ENCODE results near the gene OR10K2.
A peak's percentile ranks its signal among the peaks of the same experiment; 100 is the strongest.
"Not testable (repeated sequence)": the region's sequence is repeated elsewhere in the genome, so short reads cannot be mapped to it uniquely, and the experiment has no call there.

Gene OR10K2, protein sequence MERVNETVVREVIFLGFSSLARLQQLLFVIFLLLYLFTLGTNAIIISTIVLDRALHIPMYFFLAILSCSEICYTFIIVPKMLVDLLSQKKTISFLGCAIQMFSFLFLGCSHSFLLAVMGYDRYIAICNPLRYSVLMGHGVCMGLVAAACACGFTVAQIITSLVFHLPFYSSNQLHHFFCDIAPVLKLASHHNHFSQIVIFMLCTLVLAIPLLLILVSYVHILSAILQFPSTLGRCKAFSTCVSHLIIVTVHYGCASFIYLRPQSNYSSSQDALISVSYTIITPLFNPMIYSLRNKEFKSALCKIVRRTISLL

DNA sequence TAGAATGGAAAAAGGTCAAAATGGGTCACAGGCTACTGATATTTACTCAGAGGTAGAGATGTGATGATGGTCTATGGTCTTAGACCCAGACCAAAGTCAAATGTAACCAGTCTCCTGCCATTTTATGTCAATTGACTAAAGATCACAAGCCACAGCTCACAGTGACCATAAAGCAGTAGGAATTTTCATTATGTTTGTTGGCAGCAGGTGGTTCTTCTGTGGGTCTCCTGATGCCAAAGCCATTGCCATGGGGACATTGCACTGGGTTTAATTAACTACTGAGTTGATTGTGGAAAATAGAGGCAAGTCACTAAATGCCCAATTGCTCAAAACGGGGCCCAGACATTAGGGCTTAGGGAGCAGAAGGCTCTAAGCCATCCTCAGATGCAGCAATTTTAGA, at the start of gene OR10K2:
Gene OR10K2 (minus strand): TSS at position 101 of the 400 bp plus-strand sequence. CDS start 5,371 bp downstream, outside the sequence.
- DNase-seq: no peak

DNA sequence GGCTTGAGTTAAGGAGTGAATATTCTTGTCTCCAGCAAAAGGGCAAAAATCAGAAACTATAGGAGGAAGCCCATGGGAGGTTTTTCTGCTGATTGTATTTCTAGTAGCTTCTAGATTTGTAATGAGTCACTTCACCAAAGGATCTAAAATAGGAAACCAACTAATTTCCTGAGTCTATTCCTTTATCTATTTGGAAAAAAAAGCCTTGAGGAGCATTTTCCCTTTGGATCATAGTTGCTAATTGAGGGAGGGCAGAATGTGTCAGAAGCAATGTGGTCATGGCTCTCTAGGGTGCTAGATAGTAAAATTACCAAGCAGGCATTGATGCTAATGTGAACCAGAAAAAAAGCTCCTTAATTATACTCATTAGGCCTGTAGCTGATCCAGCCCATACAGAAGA, 45.9 kb upstream of the OR10K2 start, which contains the start of gene OR10R2:
Gene OR10R2 (plus strand): TSS at position 301 of the 400 bp plus-strand sequence. CDS start 106 bp downstream, outside the sequence.
- DNase-seq: no peak

DNA sequence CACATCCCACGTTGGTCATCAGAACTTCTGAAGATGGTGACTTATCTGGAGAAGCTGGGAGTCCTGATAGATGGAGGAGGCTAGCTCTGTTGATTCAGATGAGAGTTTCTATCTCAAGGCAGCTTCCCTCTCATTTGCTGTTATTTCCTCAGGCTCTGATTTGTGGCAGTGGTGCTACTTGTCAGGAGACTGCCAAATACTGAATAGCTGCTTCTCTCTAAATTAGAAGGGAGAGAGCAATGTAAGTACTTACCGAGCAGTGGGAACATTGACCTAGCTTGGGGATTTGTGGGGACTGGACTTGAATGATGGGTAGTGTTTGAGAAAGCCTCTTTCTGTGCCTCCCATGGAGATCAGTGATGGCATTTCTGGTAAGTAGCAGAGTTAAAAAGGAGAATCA, 35.5 kb upstream of the OR10K2 start, which contains the start of gene OR10K1:
Gene OR10K1 (plus strand): TSS at position 301 of the 400 bp plus-strand sequence. CDS start 3,728 bp downstream, outside the sequence.
- no peak for DNase-seq

DNA sequence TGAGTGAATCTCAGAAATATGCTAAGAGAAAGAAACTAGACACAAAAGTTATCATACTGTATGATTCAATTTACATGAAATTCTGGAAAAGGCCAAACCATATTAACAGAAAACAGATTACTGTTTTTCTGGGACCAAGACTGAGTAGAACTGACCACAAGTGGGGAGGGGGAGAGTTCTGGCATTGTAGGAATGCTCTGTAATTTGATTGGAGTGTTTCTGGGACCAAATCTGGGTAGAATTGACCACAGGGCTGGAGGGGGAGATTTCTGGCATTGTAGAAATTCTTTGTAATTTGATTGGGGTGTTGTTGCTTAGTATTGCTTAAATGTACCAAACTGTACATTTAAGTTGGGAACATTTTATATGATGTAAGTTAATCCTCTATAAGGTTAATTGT, 32.2 kb upstream of the OR10K2 start:
- no peak for DNase-seq

DNA sequence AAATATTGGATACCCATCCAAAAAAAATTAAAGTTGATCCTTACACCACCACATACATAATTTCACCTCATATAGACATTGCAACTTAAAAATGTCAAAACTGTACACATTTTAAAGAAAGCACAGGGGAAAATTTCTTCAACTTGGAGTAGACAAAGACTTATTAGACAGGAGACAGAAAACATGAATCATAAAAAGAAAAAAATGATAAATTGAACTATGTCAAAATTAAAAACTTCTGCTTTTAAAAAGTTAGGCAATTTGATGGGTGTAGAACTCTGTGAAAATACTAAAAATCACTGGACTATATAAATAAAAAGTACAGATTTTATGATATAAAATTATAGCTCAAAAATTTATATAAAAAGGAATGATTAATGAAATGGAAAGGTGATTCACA, 31.2 kb upstream of the OR10K2 start:
- DNase-seq: no peak

DNA sequence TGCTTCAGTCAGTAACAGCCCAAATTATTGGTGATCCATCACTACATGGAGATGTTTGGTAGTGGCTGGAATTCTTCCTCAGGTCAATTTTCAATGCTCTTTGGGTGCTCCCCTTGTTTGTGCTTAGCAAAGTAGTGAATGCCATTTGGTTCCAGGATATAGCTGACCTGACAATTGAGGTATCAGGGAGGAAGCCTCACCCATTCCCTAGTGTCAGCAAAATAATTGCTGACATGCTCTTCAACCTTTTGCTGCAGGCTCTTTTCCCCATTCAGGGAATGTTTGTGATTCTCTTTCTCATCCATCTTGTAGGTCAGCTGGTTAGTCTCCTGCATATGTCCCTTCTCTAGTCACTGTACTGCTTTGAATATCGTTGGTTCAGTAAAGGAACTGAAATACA, 28.5 kb upstream of the OR10K2 start:
- DNase-seq: no peak

DNA sequence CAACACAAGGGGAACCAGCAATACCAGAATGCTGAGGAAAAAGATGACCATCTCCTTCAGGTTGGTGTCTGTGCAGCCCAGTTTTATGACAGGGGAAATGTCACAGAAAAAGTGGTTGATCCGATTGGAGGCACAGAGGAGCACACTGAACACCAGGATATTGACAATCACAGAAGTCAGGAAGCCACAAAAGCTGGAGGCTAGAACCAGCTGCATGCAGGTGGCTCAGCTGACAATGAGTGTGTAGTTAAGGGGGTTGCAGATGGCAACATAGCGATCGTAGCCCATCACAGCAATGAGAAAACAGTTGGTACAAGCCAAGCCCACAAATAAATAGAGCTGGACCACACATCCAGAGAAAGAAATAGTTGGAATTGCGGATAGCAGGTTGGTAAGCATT, 19.3 kb upstream of the OR10K2 start:
- DNase-seq: no peak

DNA sequence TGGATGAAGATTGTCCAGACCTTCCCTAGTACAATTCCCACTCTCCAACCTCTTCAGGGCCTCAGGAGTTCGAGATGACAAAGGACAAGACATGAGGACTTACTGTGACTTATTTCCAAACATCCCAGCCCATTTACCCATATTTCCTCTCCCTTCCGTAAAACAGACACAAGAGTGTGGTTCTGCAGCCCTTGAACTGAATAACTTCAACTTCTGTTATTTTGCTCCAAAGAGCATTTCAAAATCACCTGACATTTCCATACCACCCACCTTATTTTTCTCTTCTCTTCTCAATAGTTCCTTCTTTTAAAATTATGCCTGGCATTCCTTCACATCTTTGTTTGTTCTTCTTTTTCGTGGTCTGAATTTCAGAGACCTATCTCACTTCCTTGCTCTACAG, 8.7 kb upstream of the OR10K2 start:
- DNase-seq: no peak

DNA sequence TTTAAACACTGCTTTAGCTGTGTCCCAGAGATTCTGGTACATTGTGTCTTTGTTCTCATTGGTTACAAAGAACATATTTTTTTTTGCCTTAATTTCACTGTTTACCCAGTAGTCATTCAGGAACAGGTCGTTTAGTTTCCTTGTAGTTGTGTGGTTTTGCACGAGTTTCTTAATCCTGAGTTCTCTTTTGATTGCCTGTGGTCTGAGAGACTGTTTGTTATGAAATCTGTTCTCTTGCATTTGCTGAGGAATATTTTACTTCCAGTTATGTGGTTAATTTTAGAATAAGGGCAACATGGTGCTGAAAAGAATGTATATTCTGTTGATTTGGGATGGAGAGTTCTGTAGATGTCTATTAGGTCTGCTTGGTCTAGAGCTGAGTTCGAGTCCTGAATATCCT, 4.1 kb upstream of the OR10K2 start:
- not testable (repeated sequence) for DNase-seq

DNA sequence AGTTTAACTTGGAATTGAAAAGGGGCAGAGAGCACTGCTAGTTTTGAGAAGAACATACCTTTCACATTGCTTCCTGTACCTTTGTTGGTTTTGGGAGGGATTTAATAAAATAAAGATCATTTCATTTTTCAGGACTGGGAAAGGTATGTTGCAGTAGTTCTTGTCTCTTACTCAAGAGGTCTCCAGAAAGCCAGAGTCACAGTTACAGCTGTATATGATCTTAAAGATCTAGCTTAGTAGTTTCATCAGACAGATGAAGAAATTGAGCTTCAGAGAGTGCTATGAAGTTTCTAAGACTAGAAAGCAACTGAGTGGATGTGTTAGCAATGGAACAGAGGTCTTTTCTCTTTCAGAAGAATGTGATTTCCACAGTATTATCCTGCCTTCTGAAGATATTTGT, 1.0 kb downstream of the OR10K2 start:
- DNase-seq: peak; percentile 41

DNA sequence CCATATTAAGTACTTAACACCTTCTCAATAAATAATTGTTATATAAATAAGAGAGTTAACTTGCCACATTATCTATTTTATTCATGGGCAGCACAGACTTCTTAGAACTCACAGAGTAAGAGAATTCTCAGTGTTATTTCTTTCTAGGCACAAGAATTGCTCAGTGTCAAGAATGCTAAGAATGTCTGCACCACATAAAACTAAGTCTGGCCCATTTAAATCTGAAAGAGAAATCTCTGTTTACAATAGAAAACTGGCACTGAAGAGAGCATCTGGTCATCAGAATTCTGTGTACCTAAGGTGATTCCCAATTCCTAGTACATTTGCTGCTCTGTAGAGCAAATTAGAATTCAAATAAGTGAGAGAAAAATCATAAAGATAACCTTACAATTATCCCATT, 3.8 kb downstream of the OR10K2 start:
- no peak for DNase-seq

DNA sequence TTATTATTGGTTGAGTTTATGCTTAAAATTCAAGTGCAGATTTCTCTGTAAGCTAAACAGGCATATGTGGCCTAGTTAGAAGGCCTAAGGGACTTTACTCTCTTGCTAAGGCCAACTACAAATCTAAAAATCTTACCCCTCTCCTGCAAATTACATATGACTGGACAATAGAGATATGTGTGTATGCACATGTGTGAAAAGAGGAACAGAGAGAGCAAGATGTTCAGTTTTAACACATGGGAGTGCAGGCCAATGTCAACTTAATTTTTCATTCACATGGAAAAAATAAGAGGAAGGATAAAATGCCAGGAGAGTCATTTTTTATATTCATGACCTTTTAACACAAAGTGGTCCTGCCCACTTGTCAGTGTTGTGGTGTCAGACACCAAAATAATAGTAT, 8.5 kb downstream of the OR10K2 start:
- DNase-seq: no peak

DNA sequence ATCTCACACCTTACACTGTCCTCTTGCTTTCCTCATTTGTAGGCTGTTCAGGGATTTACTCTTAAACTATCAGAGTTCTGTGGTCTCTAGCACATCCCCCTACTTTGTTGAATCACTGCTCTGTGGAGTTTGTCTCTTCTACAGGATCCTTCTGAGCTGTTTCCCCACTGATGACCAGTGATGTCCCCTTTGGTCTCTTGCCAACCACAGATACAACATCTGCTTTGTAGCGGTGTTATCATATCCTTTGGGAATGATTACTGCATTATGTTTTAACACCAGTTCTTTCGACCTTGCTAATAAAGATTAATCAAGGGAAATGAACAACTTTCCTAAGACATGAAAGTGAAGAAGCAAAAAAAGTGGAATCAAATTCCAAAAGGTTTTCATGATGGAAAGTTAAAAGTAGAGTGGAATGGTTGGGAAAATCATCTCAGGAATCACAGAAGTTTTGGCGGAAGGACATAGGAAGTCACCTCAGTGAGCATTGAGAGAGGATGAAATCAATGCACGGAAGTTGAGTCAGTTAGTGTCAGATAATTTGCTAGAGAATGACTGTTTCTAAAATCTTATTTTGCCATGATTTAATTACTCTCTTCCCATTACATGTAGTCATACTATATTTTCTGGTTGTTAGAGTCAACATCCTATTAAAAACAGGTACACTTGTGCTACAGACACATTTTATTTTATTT, 11.2 kb downstream of the OR10K2 start:
- no peak for DNase-seq

DNA sequence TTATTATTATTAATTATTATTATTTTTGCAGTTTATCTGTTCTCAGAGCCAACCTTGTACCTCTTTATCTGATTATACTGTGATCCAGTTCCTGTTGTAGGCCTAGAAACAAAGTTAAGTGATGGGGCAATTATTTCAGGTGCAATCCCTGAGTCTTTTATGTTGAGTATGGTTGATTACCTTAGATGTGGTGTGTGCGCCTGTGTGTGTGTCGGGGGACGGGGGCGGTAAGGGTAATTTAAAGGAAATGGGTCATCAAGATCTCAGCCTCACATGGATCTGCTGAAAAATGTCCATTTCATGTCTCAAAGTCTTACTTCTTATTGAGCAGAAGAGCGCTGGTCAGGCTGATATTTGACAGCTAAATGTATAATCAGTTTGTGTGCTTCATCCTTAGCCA, 18.9 kb downstream of the OR10K2 start:
- no peak for DNase-seq

DNA sequence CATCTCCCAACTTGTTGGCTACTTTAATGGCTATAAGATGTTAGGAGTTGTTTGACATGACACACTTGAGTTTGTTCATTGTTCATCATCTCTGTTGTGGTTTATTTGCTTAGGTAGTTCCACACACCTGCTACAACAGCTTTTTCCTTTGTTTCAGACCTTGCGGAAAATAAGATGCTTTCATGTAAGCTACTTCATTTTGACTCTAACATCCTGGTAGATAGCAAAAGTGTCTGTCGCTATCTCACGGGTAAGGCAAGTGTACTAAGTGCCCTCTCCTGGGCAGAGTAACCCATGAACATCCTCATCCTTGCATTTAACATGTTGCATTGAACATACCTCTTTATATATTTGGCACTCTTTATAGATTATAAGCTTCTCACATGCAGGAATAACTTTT, 25.2 kb downstream of the OR10K2 start:
- DNase-seq: no peak

DNA sequence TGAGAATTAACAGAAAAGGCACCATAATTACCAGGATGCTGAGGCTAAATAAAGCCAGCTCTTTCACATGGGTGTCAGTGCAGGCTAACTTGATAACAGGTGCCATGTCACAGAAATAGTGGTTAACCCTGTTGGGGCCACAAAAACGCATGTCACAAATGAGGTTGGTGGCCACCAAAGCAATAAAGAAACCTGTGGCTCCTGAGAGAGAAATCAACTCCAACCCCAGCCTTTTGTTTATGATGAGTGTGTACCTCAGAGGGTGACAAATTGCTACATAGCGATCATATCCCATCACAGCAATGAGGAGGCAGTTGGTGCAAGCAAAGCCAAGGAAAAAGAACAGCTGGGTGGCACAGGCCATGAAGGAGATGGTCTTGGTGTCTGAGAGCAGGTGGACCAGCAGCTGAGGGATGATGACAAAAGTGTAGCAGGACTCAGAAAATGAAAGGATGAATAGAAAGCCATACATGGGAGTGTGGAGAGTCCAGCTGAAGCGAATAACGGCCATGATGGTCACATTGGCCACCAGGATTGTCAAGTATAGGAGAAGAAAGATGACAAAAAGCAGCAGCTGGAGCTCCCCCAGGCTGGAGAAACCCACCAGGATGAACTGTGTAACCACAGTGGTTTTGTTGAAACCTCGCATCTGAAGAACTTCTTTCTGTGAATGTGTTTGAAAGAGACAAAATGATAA, 27.1 kb downstream of the OR10K2 start, which contains the start of gene OR10T2:
Gene OR10T2 (minus strand): TSS at position 649 of the 697 bp plus-strand sequence. CDS start 0 bp downstream, at position 649.
- no peak for DNase-seq

DNA sequence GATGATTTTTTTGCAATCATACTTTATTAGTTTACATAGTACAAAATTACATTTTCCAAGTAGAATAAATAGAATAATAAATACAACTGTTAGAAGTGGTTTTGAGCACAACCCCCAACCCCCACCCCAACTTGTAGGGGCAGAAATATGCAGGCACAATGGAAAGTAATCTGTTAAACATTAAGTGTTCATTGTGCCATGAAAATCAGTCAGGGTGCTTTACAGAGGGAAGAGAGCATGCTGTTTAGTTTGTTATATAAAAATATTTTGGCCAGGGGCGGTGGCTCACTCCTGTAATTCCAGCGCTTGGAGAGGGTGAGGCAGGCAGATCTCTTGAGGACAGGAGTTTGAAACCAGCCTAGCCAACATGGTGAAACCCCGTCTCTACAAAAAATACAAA, 29.4 kb downstream of the OR10K2 start:
- no peak for DNase-seq

DNA sequence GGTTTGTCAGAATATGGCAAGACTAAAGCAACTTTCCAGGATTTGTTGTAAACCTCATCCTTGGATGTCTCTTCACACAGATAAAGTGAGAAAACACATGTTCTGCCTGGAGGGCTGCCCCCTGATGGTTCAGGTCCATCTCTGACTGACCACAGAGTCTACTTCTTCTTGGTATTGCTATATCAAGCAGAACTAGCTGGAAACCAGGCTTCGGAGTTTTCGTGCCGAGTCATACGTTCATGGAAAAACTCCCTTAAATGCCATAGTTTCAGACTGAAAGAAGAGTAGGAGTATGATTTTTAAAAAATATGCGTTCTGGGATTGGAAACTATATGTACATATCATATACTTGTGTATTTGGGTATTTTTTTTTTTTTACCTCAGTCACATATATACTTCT, 32.6 kb downstream of the OR10K2 start:
- DNase-seq: peak; percentile 7

DNA sequence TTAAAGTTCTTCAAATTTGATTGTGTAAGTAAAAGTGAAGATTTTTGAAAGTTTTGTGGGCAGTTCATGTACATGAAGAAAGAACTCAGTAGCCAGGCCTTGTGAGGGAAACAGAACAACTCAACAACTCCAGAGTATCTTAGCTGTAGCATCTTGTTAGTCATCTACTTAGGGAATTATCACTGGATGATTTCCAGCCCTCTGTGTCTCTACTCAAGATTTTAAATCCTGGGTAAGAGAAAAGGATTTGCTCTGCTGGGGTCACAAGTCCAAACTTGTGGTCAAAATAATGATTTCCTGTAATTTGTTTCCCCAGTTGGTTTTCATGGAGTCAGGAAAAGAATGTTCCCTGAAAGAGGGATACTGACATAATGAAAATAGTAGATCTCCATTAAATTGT, 34.9 kb downstream of the OR10K2 start:
- DNase-seq: no peak

DNA sequence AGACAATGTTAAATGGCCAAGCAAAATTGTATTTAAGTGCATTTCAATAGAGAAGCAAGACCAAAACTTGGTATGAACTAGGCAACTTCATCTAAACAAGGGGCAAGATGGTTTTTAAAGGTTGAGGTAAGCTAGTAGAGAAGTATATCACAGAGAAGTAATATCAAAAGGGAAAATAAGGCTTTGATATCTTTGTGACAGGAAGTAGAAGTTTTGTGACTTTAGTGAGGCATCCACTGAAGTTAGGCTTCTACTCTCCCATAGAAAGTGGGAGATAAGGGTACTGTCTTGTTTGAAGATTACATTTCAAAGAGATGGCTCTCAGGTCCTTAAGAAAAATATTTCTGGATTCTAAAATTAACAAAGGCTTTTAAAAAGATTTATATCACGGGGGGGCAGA, 35.7 kb downstream of the OR10K2 start:
- no peak for DNase-seq

DNA sequence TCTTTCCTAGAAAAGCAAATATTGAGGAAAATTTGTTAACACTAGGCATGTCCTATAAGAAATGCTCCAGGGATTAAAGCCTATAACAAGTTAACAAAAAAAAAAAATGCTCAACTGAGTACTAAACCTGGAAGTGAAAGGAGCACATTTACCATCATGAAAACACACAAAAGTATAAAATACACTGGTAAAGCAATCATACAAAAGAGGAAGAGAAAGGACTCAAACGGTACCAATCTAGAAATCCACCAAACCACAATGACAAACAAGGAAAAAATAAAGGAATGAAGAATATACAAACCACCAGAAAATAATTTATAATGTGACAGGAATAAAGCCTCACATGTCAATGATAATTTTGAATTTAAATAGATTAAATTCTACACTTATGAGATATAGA, 51.2 kb downstream of the OR10K2 start:
- peak; percentile 18 for DNase-seq

DNA sequence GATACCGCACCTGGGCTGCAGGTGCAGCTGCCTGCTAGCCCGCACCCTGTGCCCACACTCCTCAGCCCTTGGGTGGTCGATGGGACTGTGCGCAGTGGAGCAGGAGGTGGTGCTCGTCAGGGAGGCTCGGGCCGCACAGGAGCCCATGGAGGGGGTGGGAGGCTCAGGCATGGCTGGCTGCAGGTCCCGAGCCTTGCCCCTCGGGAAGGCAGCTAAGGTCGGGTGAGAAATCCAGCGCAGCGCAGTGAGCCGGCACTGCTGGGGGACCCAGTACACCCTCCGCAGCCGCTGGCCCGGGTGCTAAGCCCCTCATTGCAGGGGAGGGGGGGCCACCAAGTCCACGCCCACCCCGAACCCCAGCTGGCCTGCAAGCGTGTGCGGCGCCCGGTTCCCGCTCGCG, 51.9 kb downstream of the OR10K2 start:
- not testable (repeated sequence) for DNase-seq

DNA sequence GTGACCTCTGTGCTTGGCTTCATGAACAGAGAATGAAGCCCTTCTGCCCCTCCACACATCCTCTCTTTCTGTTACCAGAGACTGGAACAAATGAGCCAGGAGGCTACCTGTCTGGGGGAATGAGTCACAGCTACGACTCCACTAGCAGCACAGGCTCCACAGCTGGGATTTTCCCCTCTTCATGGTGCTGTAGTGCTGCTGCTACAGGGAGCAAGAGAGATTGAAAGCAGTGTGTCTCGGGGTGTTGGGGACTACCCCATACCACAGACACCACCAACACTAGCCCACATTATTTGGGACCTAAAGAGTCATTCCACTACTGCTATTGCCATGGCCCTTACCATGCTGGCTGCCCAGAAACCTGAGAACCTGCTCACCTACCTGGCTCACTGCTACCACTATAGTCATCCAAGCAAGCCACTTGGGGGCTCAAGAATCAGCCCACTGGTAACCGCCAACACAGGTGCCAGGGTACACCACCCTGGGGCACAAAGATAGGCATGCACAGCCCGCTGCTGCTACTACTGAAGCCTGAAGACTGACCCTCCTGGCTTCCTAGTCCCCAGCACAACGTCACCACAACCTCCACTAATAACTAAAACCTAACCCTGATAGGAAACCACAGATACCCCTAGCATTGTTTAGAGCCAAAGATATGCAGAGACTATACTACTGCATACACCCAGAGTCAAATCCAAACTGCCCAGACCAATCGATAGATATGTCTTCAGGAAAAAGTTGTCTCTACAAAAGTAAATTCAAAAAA, 54.7 kb downstream of the OR10K2 start:
- no peak for DNase-seq
